HG02759 (cell line): ENCODE data around the gene EYS.
"Not testable (repeated sequence)": the region's sequence is repeated elsewhere in the genome, so short reads cannot be mapped to it uniquely, and the experiment has no call there.

Source experiments
- ATAC-seq: cut with Tn5 transposase; IDR thresholded peaks from one replicate; pipeline ENCODE4 v1.9.1; 2021; ENCODE audit warnings: mild to moderate bottlenecking, moderate library complexity; ENCODE audit not compliant: unreplicated experiment

Gene EYS

GRCh38 chr6:65637289-65638046 is 69.6 kb downstream of the EYS start:
- ATAC-seq, result no peak

DNA sequence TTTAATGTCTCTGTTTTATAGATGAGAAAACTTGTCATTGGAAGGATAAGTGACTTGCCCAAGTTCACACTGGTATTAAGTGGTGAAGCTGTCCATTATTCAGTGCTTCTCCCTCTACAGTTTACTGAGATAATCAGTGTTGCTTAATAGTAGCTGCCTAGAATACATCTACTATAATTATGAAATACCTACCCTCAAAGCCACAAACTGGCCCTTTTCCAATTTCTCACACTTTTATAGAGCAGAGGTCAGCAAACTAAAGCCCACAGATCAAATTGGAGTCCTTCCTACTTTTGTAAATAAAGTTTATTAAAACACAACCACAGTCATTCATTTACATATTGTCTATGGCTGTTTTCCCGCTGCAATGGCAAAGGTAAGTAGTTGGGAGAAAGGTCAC is 73.5 kb downstream of the EYS start:
- no peak for ATAC-seq

DNA sequence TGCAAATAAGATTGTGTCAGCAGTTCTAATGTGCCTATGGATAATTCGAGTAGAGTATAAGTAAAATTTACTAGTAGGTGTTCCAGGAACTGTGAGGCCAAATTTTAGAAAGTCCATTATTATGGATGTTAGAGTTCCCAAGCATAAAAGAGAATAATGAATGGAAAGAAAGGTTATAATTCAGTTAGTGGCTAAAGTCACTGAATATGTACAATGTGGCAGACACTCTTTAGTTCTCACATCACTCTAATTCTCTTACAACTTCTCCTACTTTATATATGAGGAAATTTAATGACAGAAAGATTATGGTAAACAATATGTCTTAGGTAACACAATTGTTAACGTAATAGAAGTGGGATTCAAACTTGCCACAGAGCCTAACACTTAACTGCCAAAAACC is 75.3 kb downstream of the EYS start:
- ATAC-seq, result no peak

DNA sequence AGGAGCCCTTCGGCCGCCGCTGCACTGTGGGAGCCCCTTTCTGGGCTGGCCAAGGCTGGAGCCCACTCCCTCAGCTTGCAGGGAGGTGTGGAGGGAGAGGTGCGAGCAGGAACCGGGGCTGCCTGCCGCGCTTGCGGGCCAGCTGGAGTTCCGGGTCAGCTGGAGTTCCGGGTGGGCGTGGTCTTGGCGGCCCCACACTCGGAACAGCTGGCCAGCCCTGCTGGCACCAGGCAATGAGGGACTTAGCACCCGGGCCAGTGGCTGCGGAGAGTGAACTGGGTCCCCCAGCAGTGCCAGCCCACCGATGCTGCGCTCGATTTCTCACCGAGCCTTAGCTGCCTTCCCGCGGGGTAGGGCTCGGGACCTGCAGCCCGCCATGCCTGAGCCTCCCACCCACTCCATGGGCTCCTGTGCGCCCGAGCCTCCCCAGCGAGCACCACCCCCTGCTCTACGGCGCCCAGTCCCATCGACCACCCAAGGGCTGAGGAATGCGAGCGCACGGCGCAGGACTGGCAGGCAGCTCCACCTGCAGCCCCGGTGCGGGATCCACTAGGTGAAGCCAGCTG is 79.5 kb downstream of the EYS start:
- ATAC-seq, result not testable (repeated sequence)

GRCh38 chr6:65627015-65627414 is 80.0 kb downstream of the EYS start:
- no peak for ATAC-seq

GRCh38 chr6:65623566-65623965 is 83.5 kb downstream of the EYS start:
- ATAC-seq, result no peak

GRCh38 chr6:65610746-65611145 is 96.3 kb downstream of the EYS start:
- no peak for ATAC-seq

- no peak for ATAC-seq
These were observed 111.5 kb downstream of the EYS start for GRCh38 chr6:65595540-65595939.

- ATAC-seq, result no peak
These were observed 136.7 kb downstream of the EYS start for GRCh38 chr6:65570340-65570739.

GRCh38 chr6:65569505-65569904 is 137.5 kb downstream of the EYS start:
- no peak for ATAC-seq

DNA sequence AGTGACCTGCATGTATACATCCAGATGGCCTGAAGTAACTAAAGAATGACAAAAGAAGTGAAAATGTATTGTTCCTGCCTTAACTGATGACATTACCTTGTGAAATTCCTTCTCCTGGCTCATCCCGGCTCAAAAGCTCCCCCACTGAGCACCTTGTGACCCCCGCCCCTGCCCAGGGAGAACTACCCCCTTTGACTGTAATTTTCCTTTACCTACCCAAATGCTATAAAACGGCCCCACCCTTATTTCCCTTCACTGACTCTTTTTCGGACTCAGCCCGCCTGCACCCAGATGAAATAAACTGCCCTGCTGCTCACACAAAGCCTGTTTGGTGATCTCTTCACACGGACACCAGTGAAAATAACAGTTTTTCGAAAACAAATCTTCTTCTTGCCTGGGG is 138.0 kb downstream of the EYS start:
- ATAC-seq, result not testable (repeated sequence)

GRCh38 chr6:65566117-65566516 is 140.9 kb downstream of the EYS start:
- ATAC-seq, result no peak

DNA sequence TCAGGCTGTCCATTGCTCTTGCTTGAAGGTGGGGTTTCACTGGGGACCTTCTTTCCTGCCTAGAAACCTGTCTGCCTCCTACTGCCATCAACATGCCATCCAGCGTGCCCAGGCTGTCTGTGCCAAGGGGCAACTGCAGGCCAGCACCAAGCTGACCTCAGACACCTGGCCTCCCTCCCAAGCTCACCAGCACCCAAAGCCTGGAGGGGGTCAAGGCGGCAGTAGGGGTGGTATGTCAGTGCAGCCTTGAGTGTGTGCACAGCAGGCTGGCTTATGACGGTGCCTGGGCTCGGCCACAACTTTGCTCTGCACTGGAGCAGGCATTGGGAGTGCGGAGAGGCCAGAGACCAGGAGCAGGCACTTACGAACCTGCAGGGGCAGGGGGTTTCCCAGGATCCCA is 149.0 kb downstream of the EYS start:
- ATAC-seq, result no peak

DNA sequence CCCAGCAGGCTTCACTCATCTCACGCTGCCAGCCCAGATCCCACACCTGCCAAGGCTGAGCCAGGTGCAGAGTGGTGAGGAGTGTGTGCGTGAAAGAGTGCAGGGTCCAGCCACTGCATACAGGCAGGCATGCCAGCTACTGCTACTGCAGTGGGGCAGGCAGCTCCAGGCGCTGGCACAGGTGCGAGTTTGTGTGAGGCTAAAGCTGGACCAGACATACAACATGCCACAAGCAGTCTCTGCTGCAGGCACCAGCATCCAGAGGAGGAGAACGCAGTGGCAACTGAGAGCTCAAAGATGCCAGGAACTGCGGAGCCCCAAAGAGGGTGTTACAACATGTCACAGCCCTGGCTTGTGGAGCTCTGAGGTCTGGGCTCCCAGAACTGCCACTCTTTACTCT is 149.8 kb downstream of the EYS start:
- ATAC-seq, result no peak

- no peak for ATAC-seq
These were observed 160.1 kb downstream of the EYS start for GRCh38 chr6:65546894-65547293.

DNA sequence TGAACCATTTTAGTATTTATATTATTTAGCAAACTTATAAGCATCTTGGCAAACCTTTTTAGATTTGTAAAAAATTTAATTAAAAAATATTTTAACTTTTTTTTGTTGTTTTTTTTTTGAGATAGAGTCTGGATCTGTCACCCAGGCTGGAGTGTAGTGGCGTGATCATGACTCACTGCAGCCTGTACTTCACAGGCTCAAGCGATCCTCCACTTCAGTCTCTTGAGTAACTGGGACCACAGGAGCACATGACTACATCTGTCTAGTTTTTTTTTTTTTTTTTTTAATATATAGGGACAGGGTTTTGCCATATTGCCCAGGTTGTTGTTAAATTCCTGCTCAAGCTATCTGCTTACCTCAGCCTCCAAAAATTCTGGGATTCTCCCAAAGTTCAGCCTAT is 161.1 kb downstream of the EYS start:
- ATAC-seq, result no peak

GRCh38 chr6:65538644-65539043 is 168.4 kb downstream of the EYS start:
- no peak for ATAC-seq

DNA sequence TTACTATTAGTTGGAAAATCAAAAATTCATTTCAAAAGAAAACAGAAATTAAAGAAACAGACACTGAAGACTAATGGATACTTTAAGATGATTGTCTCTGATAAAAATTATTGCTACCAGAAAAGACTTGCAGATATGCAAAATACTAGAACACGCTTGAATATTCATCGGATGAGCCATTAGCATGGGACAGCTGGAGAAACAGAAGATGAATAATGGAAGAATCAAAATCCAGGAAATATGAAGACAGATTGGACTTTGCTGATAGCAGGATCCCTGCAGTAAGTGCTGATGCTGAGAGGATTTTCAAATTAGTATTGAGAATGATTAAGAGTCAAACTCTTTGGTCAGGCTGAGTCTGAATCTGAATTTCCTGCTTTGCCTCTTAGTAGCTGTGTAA is 169.4 kb downstream of the EYS start:
- no peak for ATAC-seq

- ATAC-seq, result no peak
These were observed 175.5 kb downstream of the EYS start for GRCh38 chr6:65531533-65531932.

GRCh38 chr6:65524232-65524631 is 182.8 kb downstream of the EYS start:
- no peak for ATAC-seq

GRCh38 chr6:65505736-65506135 is 201.3 kb downstream of the EYS start:
- no peak for ATAC-seq

DNA sequence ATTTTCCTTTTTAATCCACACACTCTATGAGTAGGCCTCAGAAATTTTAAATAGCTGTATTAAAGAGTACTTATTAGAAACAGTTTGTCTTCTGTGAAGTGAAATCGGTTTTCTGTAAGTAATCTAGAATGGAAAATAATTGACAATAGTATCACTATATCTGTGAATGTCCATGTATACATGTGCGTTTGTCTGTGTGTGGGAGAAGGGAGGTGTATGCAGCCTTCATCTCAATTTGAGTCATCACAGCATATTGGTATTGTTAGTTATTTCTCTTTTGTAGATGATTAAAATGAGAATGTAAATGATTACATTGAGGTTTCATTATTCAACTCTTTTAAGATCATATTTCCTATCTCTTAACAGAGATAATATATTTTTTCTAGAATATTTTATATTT is 206.0 kb downstream of the EYS start:
- peak; percentile 71 for ATAC-seq

DNA sequence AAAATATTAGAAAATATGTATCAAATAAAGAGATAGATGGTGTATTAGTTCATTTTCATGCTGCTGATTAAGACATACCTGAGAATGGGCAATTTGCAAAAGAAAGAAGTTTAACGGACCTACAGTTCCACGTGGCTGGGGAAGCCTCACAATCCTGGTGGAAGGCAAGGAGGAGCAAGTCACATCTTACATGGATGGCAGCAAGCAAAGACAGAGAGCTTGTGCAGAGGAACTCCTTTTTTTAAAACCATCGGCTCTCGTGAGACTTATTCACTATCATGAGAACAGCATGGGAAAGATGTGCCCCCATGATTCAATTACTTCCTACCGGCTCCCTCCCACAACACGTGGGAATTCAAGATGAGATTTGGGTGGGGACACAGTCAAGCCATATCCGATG is 223.4 kb downstream of the EYS start:
- ATAC-seq, result not testable (repeated sequence)
